Endothelial cell of umbilical vein (primary cell): ENCODE results near the gene AGK. TPM values are rescaled to one million over a fixed set of nuclear protein-coding genes. Genes with fewer than 3 reads are reported as not detected.

Experiments
- BruUV-seq: library from RNA; stranded (reverse); fragments of 400-500 nt; replicated peaks from 2 replicates; lab custom pipeline; 2021; lab: Mats Ljungman, UMichigan
- CTCF ChIA-PET: fragments of 300-600, 350-600 bp; sonication (Branson Sonifier 250); formaldehyde crosslinking; loops from one replicate; lab custom pipeline; 2021; ENCODE audit warnings: antibody characterized with exemption, inconsistent platforms; lab: Charles Lee
- POLR2A ChIA-PET: fragments of 300-600, 350-600 bp; sonication (Branson Sonifier 250); formaldehyde crosslinking; loops from one replicate; lab custom pipeline; 2021; ENCODE audit warnings: antibody characterized with exemption, inconsistent platforms; lab: Charles Lee
- DNase-seq: peaks from one replicate; pipeline ENCODE4 v3.0.0-alpha.2; 2011; ENCODE audit warnings: low read depth, low spot score
- FAIRE-seq: peaks from 2 replicates; lab custom pipeline; 2011; peaks lifted over from hg19 to GRCh38; lab: Jason Lieb, UNC
- H2AFZ ChIP-seq: 2 replicates; pipeline ENCODE4 v1.6.0; 2012; ENCODE audit warnings: low read depth, low read length, control low read depth, inconsistent platforms
- H3K27ac ChIP-seq: 2 replicates; pipeline ENCODE4 v1.5.1; 2011; ENCODE audit warnings: low read depth, mild to moderate bottlenecking, control low read depth, low read length, moderate library complexity; ENCODE audit not compliant: insufficient read depth
- H3K27me3 ChIP-seq, 2 experiments: 2 replicates each; pipeline versions ENCODE4 v1.6.0 to v1.6.1; 2011; ENCODE audit warnings: low read length in 2 of 2, mixed read lengths in 1 of 2; ENCODE audit not compliant: control insufficient read depth in 2 of 2, insufficient read depth in 2 of 2
- H3K36me3 ChIP-seq, 2 experiments: 2 replicates in 1 of 2; 3 replicates in 1 of 2; pipeline ENCODE4 v1.5.1; 2011; ENCODE audit warnings: low read length in 2 of 2, mild to moderate bottlenecking in 1 of 2, moderate library complexity in 1 of 2; ENCODE audit not compliant: control insufficient read depth in 2 of 2, insufficient read depth in 2 of 2; ENCODE audit errors: extremely low read depth in 1 of 2
- H3K4me1 ChIP-seq: 3 replicates; pipeline ENCODE4 v1.5.1; 2011; ENCODE audit warnings: mild to moderate bottlenecking, low read length; ENCODE audit not compliant: control insufficient read depth, insufficient read depth; ENCODE audit errors: extremely low read depth
- H3K4me2 ChIP-seq: 2 replicates; pipeline ENCODE4 v1.6.1; 2011; ENCODE audit warnings: low read length, control low read depth, mixed read lengths; ENCODE audit not compliant: insufficient read depth
- H3K4me3 ChIP-seq, 3 experiments: fragments of 200-600 bp in 1 of 3; sonication (generic), shearing (Covaris generic) in 1 of 3; replicated peaks in 1 of 3; 2 replicates each; pipeline ENCODE4 v1.5.1; 2011 to 2016; ENCODE audit warnings: control low read depth in 3 of 3, low read length in 3 of 3, mild to moderate bottlenecking in 2 of 3, inconsistent platforms in 1 of 3, low read depth in 1 of 3, moderate library complexity in 1 of 3; ENCODE audit not compliant: insufficient read depth in 1 of 3
- H3K79me2 ChIP-seq: 2 replicates; pipeline ENCODE4 v1.6.0; 2012; ENCODE audit warnings: low read length, inconsistent platforms; ENCODE audit not compliant: control insufficient read depth, insufficient read depth
- H3K9ac ChIP-seq: replicated peaks from 2 replicates; pipeline ENCODE3; 2011; ENCODE audit warnings: low read length, control low read depth; ENCODE audit not compliant: insufficient read depth; ENCODE audit errors: extremely low read depth
- H3K9me1 ChIP-seq: replicated peaks from 3 replicates; pipeline ENCODE4 v1.6.0; 2011; ENCODE audit warnings: mild to moderate bottlenecking, low read length; ENCODE audit not compliant: control insufficient read depth, insufficient read depth; ENCODE audit errors: extremely low read depth
- H3K9me3 ChIP-seq: replicated peaks from 2 replicates; pipeline ENCODE4 v1.5.1; 2012; ENCODE audit warnings: low read length, inconsistent platforms; ENCODE audit not compliant: control insufficient read depth, insufficient read depth
- H4K20me1 ChIP-seq: replicated peaks from 2 replicates; pipeline ENCODE3; 2011; ENCODE audit warnings: mild to moderate bottlenecking, low read length; ENCODE audit not compliant: control insufficient read depth, insufficient read depth; ENCODE audit errors: extremely low read depth
- CTCF ChIP-seq, 2 donors: IDR thresholded peaks; 1 replicate in 1 of 2; 2 replicates in 1 of 2; pipeline ENCODE4 v1.5.1; 2011; ENCODE audit warnings: low read length in 2 of 2, mild to moderate bottlenecking in 2 of 2, moderate library complexity in 2 of 2, control low read depth in 1 of 2, inconsistent platforms in 1 of 2, low read depth in 1 of 2; ENCODE audit not compliant: insufficient read depth in 1 of 2; ENCODE audit errors: extremely low read depth in 1 of 2
- EZH2 ChIP-seq: IDR thresholded peaks from 2 replicates; pipeline ENCODE4 v1.6.1; 2012; ENCODE audit warnings: borderline replicate concordance, low read depth, mild to moderate bottlenecking, moderate library complexity, low read length, inconsistent platforms; ENCODE audit not compliant: severe bottlenecking
- FOS ChIP-seq: IDR thresholded peaks from 2 replicates; pipeline ENCODE4 v1.6.1; 2011; ENCODE audit warnings: mild to moderate bottlenecking, low read length, moderate library complexity, borderline replicate concordance; ENCODE audit not compliant: insufficient read depth
- GATA2 ChIP-seq: IDR thresholded peaks from 2 replicates; pipeline ENCODE4 v1.7.0; 2011; ENCODE audit warnings: low read depth, mild to moderate bottlenecking, moderate library complexity, mixed read lengths, low read length; ENCODE audit not compliant: insufficient read length, insufficient read depth
- JUN ChIP-seq: IDR thresholded peaks from 2 replicates; pipeline ENCODE4 v1.6.1; 2011; ENCODE audit warnings: borderline replicate concordance, low read depth; ENCODE audit not compliant: insufficient read length, insufficient read depth
- MYC ChIP-seq: IDR thresholded peaks from one replicate; pipeline ENCODE4 v1.6.1; 2011; ENCODE audit warnings: mild to moderate bottlenecking, low read depth, low read length
- POLR2A ChIP-seq: IDR thresholded peaks from 2 replicates; pipeline ENCODE4 v1.6.1; 2012; ENCODE audit warnings: low read depth, mild to moderate bottlenecking, control low read depth, low read length
- POLR2AphosphoS5 ChIP-seq: IDR thresholded peaks from 2 replicates; pipeline ENCODE4 v1.6.1; 2012; ENCODE audit warnings: low read depth, mild to moderate bottlenecking, control low read depth, low read length, moderate library complexity; ENCODE audit not compliant: insufficient read depth
- dilution Hi-C: fragments of 300-500 bp; cut with MboI; formaldehyde crosslinking; loops from one replicate; pipeline ENCODE4 v1.15.0; 2019; ENCODE audit warnings: low sequenced_read_pairs; ENCODE audit not compliant: extremely low pct_ligation_motif_present
- intact Hi-C: fragments of 100-400 bp; cut with micrococcal nuclease; formaldehyde crosslinking; loops from one replicate; pipeline ENCODE4 v1.10.0; 2022
- polyA plus RNA-seq, 4 experiments: library from polyadenylated mRNA; depleted of rRNA in 3 of 4; stranded (reverse) in 3 of 4; unstranded in 1 of 4; fragments of >200 nt; gene quantifications; 2 replicates each; pipeline versions ENCODE4 v1.2.1 to v1.2.3, GENCODE V29; 2011 to 2012; ENCODE audit warnings: missing spikeins in 1 of 4
- total RNA-seq: library from RNA; stranded (reverse); gene quantifications from 2 replicates; pipeline ENCODE4 v1.2.3, GENCODE V29; 2021
- TF ChIP-seq, protein P1 (sequence below): IDR thresholded peaks from 2 replicates; pipeline ENCODE4 v1.6.1; 2011; ENCODE audit not compliant: insufficient read depth, insufficient read length

AGK gene
- total and polyA plus RNA-seq, 2 donors (not counting 3 experiments of a cell fraction or from before 2014, with no cell fraction given): 23.6 to 34.3 TPM

DNA sequence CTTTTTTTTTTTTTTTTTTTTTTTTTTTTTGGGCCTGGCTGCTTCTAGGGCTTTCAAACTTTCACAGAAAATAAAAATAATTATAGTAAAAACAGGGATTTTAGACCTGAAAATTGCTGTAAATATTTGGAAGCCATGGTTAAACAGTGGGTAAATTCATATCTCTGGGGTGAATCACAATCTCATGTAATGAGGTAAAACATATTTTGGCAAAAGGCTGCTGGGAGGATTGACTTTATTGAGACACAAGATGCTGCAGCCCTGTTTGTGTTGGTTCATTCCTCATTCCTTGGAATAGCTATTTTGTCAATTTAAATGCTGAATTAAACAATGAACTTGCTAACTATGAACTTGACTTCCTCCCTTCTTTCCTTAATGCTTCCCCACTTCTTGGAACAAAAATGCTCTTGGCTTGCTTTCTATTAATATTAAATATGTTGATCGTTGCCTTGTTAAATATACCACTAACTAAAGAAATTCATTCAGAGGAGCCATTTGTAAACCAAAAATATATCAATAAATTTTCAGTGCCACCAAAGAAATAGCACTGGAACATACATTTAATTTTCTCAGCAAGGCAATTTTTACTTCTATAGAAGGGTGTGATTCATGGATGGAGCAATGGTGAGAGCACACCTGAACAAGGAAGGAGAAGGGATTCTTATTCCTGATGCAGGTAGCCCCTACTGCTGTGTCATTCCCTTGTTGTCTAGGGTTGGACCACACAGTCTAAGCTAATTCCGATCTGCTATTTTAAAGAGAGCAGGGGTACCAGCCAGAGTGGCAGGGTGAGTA is 24.6 kb downstream of the AGK start:
- Histone ChIP-seq H3K9me3 (no peaks in the 10 kb centered on the region), H3K27ac (no peak overlapping the region), H3K4me2 (no peak overlapping the region), H3K36me3 (peaks cover 0 to 2% of the 10 kb centered on the region in 2 experiments), H3K79me2 (peaks cover 3% of the 10 kb centered on the region), H3K9ac (no peak overlapping the region), H2AFZ (no peak overlapping the region), H4K20me1 (no peaks in the 10 kb centered on the region), H3K4me3 (no peak overlapping the region), H3K9me1 (no peaks in the 10 kb centered on the region), H3K4me1 (no peaks in the 10 kb centered on the region), H3K27me3 (no peaks in the 10 kb centered on the region)
- FAIRE-seq: no peak
- intact Hi-C loops: no loop called here
- POLR2A ChIA-PET: no interaction called here
- CTCF ChIA-PET: no interaction called here
- DNase-seq: no peak
- TF ChIP-seq JUN (no peak), POLR2A (no peak), FOS (no peak), GATA2 (no peak), CTCF (IDR thresholded peaks at IDR 0.05; ENCODE audit: extremely low read depth in 1 of 2, insufficient read depth in 1 of 2, low read depth in 1 of 2, low read length in 2 of 2) (no peak), POLR2AphosphoS5 (no peak), MYC (no peak), EZH2 (no peak)
- TF ChIP-seq, protein P1, sequence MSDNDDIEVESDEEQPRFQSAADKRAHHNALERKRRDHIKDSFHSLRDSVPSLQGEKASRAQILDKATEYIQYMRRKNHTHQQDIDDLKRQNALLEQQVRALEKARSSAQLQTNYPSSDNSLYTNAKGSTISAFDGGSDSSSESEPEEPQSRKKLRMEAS: no peak
- no TSS peak for BruUV-seq
- dilution Hi-C loops: no loop called here
